ENCODE results near the gene AVPR2.

Gene AVPR2

DNA sequence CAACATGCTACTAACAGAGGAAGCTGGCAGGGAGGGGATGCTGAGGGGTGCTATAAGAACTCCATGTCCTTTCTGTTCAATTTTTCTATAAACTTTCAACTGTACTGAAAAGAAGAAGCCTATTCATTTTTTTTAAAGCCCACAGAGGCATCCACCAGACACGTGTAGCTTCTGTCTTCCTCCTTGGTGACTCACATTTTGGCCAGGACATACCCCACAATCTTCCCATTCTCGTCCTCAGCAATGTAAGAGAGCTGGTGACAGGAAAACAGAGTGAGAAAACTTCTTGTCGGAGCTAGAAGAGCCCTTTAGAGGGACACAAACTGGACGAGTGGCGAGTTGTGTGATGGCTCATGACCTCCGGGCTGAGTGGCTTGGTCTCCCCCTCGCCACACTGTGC is 29.3 kb downstream of the AVPR2 start:
- no peak for DNase-seq

DNA sequence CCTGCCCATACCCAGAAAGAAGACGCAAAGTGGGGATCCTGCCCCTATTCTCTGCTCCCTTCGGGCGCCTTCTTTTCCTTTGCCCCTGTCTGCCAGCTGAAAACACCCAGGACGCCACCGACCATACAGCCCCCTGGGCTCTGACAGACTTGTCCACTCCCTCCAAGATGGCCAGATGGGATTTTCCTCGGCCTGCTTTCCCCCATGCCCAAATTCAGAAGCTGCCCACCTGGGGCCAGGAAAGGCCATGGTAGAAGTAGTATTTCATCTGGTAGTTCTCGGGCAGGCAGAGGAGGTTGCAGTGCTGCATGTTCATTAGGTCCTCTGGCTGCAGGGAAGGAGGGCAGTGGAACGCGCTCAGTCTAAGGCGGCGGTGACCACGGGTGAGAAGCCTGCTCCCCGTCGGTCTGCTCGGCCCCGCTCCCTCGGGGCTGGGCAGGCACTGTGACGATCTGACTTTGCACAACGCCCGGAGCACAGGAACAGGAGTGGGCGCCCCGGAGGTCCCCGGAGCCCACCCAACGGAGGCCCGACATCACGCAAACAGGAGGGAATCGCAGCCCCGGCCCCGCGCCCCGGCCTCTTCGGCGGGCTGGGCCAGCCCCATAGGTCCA is 29.8 kb downstream of the AVPR2 start:
- no peak for DNase-seq

DNA sequence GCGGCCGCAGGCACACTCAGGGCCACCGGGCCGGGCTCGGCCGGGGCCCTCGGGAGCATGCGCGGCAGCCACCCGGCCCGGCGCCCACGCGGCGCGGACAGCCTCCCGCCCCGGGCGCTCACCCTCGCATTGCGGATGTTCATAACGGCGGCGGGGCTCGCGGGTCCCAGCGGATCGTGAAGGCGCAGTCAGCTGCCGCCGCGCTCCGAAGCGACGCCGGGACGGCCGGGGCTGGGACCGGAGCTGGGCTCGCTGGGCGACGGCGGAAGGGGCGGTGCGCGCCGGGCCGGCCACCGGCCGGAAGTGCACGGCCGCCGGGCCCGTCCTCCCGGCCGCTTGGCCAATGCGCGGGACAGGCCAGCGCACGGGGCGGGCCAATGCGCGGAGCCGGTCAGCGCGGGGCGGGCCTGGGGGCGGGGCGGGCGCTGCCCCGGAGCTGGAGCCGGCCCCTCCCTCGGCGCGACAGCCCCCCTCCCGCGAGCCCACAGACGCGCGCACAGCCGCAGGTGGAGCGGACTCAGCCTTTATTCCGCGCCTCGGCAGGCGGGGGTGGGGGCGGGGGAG is 30.4 kb downstream of the AVPR2 start, which contains the start of gene NAA10:
Gene NAA10, minus strand, starts transcription at position 276 of the 564 bp plus-strand sequence. Its CDS starts 133 bp downstream, at position 143.
- DNase-seq: peak; percentile 39

DNA sequence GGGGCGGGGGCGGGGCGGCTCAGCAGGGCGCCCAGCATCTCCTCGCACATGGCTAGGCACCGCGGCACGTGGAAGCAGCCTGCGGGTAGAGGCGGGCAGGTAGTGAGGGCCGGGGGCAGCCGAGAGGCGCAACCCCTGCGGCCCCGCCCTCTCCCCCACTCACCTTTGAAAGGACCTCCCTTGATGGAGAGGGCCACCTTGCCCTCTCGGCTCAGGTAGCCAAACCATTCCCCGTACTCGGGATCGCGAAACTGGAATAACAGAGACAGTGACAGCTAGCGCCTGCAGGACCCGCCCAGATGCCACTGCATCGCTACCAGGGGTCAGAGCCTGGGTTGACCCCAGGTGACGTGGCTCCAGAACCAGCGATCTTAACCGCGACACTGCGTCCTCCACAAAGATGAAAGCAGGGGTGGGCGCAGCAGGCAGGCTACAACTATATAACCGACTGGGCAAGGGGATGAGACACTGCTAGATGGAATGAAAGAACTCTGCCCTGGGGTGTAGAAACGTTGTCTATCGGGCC is 30.9 kb downstream of the AVPR2 start:
- DNase-seq: no peak

DNA sequence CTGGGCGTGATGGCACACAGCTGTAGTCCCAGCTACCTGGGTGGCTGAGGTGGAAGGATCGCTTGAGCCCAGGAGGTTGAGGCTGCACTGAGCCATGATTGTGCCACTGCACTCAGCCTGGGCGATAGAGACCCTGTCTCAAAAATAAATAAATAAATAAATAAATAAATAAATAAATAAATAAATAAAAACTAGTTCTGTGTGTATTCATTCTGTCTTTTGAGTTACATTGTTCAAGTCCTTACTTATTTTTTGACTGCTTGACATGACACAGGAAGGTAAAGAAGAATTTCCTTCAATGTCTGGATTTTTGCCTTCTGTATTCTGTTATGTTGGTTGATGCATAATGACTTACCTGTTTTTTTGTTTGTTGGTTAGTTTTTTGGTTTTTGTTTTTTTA is 32.6 kb downstream of the AVPR2 start:
- DNase-seq: no peak

DNA sequence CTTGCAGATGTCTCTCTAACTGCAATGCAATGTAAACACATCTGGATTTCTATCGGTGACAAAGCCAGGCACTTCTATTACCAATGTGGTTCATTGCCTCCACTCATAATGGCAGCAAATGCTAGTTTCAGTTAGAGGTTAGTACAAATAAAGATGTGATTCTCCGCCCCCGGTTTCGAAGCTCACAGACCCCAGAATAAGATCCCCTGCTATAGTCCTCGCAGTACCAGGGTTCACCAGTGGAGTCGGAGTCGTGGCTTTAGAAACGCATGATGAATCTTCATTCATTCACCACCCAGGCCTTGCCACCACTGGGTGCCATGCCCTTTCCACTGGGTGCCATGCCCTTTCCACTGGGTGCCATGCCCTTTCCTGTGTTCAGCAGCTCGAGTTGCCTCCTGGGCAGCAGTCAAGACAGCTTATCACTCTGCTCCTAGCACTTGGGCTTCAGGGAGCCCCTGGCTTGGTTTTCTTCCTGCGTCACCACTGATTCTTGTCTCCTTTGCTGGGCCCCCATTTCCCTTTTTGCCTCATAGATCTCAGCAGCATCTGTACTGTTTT is 33.8 kb downstream of the AVPR2 start:
- DNase-seq: no peak

DNA sequence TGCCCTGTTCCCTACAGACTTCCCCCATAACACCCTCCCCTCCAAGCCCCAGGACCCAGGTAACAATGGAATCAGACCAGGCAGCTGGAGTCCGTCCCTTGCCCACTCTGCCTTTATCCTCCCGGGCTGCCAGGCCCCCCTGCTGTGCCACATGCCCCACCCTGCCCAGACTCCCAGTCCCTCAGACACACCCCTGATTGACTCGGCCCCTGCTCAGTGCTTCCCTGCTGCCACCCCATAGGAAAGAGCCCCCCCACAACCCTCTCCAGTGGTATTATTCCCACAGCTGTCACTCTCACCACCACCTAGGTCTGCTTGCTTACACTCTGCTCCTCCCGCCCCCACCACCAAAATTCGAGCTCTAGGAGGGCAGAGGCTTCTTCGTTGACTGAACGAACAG is 35.1 kb downstream of the AVPR2 start:
- no peak for DNase-seq

DNA sequence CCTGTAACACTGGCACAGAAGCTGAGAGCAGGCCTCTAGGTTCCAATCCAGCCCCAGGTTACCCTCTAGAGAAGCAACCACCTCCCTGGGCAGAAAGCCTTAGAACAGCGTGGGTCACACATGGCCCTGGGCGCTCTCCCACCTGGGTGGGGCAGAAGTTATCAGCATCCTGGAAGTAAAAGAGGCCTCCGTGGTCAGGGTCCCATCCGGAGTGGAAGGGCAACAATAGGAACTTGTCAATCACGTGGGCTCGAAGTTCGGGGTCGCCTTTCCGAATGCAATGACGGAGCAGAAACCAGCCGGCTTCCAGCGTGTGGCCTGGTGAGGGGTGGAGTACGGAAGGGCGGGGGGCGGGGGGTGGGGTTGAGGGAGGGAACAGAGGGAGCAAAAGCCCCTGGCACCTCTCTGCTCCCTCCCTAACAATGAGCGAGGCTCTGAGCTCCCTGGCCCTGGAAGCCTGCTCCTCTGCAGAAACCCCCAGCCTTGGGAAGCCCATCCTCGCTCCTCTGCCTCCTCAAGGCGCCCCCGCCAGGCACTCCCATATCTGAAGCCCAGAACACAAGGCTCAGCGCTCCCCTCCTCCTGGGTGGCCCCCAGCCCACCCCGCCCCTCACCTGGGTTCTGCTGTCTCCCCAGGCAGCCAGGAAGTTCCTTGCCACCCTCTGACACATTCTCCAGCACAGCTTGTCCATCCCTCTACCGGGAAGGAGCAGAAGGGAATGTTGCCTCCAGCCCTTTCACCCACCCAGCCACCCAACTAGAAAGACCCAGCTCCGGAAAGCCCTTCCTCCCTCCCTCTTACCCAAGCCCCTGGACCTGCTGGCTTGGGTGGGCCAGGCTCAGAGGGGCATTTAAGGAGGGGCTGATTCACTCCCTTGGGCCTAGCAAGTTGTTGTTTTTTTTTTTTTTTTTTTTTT is 37.1 kb downstream of the AVPR2 start:
- no peak for DNase-seq

DNA sequence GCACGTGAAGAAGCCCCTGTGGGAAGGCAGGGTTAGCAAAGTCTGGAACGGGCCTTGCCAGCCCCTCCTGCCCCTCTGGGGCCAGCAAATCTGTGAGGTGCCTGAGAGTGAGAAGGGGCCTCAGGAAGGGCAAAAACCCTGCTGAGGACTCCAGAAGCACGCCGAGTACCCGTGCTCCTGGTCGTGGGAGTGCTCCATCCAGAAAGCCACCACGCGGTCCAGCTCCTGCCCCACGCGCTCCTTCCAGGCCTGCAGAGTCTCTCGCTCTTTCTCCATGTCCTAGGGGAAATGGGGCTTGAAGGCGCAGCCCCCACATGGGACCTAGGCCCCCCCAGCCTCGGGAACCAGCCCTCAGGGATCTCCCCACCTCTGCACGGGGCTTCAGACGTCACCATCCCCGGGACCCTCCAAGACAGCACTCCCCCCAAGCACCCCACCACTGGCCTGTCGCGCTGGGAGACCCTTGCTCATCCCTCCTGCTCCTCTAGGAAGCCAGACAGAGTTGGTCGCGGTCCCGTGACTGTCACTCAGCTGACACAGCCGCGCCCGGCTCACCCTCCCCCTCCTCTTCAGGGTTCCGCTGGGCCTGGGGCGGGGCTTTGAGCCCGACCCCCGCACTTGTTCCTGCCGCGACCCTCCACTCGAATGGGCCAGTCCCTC is 39.8 kb downstream of the AVPR2 start, which contains the start of gene RENBP:
Gene RENBP, minus strand, starts transcription at position 504 of the 660 bp plus-strand sequence. Its CDS starts 33 bp downstream, at position 471.
- DNase-seq: peak; percentile 31

DNA sequence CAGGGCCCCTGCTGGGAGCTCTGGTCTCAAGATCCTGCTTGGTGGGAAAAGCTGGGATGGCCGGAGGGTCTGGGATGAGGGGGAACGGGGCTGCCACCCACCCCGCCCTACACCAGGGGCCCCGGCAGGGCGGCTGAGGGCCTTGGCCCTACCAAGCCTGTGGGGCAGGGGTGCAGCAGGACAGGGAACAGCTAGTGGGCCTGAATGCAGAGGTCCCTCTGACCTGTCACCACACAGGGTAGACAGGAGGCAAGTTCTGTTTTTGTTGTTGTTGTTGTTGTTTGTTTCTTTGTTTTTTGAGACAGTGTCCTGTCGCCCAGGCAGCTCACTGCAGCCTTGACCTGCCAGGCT is 40.3 kb downstream of the AVPR2 start:
- DNase-seq: no peak

DNA sequence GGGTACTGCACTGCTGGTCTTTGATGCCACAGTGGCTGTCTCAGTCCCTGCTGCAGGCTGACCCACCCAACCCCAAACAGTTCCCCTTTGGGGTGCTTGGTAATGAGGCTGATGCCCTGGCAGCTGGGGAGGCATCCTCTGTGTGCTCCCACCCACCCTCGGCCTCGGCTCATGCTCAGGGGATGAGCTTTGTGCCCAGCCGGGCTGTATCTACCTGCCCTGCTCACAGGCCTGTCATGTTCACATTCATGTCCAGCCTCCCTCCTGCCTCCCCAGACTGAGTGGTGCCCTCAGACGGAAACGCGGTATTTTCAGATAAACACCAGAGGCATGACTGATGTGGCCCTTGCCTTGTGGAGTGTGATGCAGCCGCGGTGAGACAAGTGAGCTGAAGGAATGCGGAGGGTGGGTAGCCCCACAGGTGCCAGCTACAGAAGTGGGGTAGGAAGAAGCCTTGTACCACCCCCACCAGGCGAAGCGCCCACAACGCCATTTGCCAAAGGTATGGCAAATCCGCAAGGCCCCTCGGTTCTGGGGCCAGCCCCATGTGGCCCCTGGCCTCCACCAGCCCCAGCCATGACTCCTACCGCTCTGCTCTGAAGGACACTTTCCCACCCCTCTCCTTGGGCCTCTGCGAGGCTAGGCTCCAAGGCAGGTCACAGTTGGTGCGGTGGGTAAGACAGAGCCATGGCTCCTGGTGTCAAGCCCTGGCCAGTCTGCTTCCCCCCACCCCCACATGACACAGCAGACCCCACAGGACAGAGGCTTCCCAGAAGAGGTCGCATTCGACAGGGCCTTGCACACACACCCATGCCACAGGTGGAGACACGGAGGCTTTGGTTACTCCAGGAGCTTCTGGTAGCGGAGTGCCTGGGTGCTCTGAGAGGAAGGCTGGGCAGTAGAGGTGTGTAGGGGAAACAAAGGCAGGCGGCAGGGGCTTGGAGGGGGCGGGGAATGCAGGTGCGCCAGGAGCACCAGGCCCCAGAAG is 41.8 kb downstream of the AVPR2 start:
- no peak for DNase-seq

DNA sequence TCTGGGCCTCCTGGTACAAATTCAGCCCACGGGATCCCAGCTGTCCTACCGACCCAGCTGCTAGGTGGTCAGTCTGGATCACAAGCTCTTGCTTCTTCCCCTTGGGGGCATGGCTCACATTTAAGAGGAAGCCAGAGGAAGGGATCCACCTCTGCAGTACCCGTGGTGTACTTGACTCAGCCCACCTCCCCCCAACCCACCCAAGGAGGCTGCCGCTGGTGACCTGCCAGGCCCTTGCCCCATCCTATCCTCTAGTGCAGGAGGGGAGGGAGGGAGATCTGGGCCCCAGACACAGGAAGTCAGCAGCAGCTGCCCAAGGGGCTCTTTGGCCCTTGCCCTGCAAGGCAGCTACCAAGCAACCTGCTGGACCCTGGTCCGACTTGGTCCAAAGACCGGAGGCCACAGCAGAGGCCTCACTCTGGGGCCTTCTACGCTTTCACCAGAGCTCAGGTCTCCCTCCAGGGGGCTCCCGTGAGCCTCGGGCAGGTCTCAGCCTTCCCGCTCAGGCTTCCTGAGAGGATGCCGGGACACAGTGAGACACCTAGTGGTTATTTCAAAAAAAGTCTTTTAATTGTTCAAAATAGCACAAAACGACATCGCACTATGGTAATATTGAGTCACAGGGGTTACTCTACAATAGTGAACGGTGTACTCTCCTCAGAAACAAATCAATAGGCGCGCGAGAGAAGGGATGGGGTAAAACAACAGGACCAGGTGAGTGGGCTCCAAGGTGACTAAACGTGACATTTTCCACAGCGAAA is 42.7 kb downstream of the AVPR2 start:
- peak; percentile 71 for DNase-seq

DNA sequence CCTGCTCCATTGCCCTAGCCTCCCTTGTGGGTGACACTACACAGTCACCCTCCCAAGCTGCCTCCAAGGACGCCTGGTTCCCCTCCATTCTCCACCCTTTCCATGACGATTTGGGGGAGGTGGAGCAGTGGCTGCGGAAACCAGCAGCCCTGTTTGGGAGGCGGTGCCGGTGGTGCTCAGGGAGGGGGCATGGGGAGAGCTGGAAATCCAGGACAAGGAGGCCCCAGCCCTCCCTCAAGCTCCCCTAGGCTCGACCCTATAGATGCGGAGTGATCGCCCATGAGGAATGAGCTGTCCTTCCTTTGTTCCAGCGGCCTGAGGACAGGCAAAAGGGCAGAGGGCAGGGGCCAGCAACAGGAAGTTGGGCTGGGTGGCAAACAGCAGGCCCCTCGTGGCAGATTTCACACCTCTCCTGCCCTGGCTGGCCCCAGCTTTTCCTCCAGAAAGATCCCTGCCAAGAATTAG is 43.6 kb downstream of the AVPR2 start:
- DNase-seq: no peak

DNA sequence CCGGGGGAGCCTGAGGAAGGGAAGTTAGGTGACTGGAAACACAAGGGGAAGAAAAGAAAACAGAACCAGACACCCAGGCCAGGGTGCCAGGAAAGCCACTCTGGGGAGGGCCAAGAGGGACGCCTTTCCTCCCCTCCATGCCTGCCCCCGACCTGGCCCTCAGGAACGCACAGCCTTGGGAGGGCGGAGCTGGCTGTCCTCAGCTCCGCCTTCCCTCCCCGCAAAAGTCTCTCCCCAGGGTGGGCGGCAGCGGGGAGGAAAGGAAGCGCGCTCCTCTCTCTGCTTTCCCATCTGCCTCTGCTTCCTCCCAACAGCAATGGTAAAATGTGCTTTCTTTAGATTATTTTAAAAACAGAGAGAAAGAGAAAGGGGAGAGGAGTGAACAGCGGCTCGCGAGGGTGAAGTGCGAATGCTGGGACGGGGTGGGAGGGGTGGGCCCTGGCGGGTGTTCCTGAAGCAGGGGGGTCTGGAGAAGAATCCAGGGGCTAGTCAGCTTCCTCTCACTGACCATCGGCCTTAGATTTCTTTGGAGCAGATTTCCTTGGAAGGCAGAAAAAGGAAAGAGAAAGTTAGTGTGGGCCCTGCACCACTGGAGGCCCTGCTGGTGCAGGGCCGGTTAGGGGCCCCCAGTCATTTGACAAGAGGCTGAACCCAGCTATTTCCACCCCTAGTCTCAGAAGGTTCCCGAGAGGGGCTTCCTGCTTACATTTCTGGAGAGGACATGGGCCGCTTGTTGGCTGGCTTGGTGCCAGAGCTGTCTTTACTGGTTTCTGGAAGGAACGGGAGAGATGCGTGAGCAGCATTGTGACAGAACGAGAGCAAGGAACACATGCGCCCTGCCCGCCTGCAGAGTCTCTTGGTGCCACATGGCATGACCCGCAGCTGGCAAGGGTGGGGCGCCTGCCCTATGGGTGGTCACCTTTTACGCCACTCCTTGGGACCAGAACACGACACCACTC is 44.7 kb downstream of the AVPR2 start:
- DNase-seq: no peak

DNA sequence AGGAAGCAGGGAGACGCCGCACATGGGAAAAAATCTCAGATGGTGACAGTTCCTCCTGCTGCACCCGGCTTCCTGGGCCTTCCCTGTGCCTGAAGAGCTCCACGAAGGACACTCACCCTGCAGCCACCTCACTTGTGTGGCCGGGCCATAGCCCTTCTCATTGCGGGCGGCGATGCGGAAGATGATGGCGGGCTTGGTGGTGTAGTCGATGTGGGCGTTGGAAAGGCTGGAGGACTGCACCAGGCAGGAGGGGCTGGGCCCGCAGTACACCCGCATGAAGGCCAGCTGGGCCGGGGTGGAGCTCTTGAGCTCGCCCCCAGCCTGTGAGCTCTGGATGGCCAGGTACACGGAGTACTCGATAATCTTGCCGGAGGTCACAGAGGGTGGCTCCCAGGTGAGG is 45.7 kb downstream of the AVPR2 start:
- DNase-seq: no peak

DNA sequence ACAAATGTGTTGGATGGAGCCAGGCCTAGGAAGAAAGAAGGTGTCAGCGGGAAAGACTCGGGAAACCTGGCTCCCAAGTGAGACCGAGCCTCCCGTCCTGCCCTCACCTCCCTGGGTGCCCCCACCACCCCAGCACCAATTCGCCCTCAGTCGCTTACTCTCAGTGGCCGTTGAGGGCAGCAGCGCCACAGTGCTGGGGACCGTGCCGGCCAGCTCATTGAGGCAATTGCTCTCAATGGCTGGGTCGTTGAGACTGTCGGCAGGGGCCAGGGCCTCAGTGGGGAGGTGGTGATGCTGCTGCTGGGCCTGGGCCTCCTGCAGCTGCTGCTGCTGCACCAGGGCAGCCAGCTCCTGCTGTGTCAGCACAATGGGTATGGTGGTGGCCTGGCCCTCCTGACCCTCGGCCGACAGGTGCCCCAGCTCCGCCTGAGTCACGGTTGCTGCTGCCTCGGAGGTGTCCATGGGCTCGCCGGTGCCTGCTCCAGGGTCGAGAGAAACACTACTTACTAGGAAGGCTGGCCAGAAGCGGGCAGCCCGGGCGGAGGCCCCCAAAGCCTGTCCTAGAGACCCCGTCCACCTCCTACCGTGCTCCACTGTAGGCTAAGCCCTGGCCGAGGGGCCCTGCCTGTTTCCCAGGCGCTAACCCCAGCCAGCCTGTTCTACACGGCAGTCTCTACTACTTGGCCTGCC is 47.4 kb downstream of the AVPR2 start:
- no peak for DNase-seq

DNA sequence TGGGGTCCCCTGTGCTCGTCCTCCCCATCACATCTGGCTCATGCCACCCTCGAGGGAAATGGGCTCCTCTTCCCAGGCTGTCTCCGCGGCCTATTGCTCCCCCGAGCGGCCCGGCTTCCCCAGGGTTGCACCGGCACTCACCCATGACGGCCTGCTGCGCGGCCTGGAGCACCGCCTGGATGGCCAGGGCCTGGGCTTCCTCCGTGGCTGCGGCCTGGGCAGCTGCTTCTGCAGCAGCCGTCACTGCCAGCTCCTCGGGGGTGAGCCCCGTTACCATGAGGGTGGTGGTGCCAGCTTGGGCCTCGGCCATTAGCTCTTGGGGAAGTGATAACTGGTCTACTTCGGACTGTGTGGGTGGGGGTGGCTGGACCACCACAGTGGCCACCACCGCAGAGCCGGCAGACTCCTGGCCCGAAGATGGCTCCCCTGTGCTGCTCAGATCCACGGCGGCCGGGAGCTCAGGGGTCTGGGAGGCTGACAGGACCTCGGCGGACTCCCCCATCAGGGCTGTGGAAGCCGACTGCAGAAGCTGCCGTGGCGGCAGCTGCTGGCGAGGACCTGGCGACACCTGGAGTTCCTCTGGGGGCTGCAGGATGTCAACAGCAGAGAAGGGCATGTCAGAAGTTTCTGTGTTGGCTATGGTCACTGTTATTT is 48.0 kb downstream of the AVPR2 start:
- no peak for DNase-seq

DNA sequence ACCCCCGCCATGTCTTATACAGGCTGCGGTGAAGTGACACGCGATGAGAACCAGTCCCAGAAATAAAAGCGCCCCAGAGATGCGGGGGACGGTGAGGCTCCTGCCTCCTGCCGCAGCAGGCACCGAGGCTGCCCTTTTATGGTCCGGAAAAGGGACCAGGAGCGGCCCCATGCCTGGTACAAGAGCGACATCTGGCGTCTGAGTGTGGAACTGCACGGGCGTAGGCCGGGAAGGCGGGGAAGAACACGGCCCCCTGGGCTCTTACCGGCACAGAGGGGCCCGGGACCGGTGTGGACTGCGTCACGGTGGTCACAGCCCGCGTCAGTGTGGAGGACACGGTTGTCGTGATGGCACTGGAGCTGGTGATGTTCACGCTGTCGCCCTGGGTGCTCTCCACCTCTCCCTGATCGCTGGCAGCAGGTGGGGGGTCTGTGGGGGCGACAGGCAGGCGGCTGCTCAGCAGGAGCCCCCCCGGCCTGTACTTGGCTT is 48.9 kb downstream of the AVPR2 start:
- peak; percentile 77 for DNase-seq

Measured in effector CD4-positive, alpha-beta T cell (primary cell).